22Rv1 (cell line): Measurements from ENCODE around the gene SLC5A1.

ENCODE experiments used
- H3K27ac ChIP-seq: fragments of 450-650 bp; 2 replicates; pipeline ENCODE4 v1.5.1; 2017
- ZFX ChIP-seq: fragments of 450-650 bp; IDR thresholded peaks from 2 replicates; pipeline ENCODE4 v1.6.1; 2017; ENCODE audit warnings: antibody characterized with exemption, borderline replicate concordance
- TF ChIP-seq, protein P1 (sequence below): fragments of 450-650 bp; IDR thresholded peaks from 2 replicates; pipeline ENCODE4 v1.5.1; 2017; ENCODE audit warnings: mild to moderate bottlenecking

SLC5A1 gene

GRCh38 chr22:32076761-32077084 is 33.7 kb downstream of the SLC5A1 start:
- TF ChIP-seq ZFX: no peak
- TF ChIP-seq, protein P1, sequence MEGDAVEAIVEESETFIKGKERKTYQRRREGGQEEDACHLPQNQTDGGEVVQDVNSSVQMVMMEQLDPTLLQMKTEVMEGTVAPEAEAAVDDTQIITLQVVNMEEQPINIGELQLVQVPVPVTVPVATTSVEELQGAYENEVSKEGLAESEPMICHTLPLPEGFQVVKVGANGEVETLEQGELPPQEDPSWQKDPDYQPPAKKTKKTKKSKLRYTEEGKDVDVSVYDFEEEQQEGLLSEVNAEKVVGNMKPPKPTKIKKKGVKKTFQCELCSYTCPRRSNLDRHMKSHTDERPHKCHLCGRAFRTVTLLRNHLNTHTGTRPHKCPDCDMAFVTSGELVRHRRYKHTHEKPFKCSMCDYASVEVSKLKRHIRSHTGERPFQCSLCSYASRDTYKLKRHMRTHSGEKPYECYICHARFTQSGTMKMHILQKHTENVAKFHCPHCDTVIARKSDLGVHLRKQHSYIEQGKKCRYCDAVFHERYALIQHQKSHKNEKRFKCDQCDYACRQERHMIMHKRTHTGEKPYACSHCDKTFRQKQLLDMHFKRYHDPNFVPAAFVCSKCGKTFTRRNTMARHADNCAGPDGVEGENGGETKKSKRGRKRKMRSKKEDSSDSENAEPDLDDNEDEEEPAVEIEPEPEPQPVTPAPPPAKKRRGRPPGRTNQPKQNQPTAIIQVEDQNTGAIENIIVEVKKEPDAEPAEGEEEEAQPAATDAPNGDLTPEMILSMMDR: no peak
- no peak overlapping the region for H3K27ac ChIP-seq

DNA sequence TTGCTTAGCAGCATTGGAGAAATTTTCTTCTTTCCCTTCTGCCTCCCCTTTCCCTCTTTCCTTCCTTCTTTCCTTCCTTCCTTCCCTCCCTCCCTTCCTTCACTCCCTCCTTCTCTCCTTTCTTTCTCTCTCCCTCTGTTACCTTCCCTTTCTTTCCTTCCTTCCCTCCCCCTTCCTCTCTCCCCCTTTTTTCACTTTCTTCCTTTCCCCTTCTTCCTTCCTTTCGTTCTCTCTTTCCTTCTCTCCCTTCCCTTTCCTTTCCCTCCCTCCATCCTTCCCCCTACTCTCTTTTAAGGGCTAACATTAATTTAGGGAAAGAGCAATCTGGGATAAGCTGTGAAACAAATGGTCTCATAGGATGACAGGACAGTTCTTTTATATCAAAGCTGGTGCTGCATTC is 34.1 kb downstream of the SLC5A1 start:
- H3K27ac ChIP-seq: no peak overlapping the region
- no peak for TF ChIP-seq ZFX
- TF ChIP-seq, protein P1: no peak

GRCh38 chr22:32079130-32080089 is 36.3 kb downstream of the SLC5A1 start:
- TF ChIP-seq, protein P1: no peak
- no peak for TF ChIP-seq ZFX
- H3K27ac ChIP-seq: no peak overlapping the region

DNA sequence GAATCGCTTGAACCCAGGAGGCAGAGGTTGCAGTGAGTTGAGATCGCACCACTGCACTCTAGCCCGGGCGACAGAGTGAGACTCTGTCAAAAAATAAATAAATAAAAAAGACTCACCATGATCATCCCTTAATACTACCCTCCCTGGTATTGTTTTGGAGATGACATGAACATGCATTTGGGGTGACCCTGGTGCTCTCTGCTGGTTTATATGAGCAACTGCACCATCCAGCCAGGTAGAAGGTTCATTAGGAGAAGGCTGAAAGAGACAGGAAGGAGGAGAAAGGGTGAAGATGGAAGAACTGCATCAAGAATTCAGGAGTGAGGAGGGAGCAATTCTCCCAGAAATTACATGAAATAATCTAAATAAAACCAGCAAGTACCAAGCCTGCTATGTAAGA is 37.8 kb downstream of the SLC5A1 start:
- H3K27ac ChIP-seq: no peak overlapping the region
- TF ChIP-seq ZFX: no peak
- TF ChIP-seq, protein P1: peak; percentile 64

DNA sequence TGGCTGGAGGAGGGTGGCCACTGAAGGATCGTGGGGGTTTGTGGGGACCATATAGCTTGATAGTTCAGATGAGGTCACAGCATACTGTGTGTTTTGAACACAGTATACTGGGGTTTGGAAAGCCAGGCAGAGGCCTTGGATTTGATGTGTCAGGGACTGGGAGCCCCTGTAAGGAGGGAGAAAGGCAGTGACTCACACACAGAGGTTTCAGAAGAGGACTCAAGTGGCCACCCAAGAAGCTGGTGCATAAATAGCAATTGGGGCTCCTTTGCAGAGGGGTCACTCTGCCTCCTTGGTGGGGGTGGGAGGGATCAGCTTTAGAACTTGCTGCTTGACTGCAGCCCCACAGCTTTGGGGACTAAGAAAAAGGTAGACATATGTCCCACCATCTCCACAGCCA is 39.3 kb downstream of the SLC5A1 start:
- no peak for TF ChIP-seq ZFX
- TF ChIP-seq, protein P1: no peak
- no peak overlapping the region for H3K27ac ChIP-seq

- no peak overlapping the region for H3K27ac ChIP-seq
- TF ChIP-seq ZFX: no peak
- TF ChIP-seq, protein P1: no peak
Observed at GRCh38 chr22:32083000-32083399, 39.9 kb downstream of the SLC5A1 start.

DNA sequence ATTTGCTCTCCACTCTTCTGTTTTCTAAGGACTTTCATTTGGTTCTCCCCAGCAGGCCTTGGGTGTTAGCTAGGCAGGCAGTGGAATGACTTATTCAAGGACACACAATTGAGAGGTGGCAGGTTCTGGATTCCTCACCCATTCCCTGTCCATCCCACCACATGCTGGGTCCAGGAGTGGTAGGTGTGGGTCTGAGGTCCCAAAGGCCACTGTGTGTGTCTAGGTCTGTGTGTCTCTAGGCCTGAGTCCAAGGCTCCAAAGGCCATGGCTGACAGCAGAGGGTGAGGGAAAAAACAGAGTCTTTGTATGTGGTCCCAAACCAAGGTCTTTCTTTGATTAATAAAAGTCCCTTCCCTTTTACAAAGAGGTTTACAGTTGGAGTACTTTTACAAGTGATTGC is 40.8 kb downstream of the SLC5A1 start:
- H3K27ac ChIP-seq: no peak overlapping the region
- TF ChIP-seq, protein P1: no peak
- no peak for TF ChIP-seq ZFX
